ENCODE results near the gene P2RX6.

- no peak for TF ChIP-seq TAF1 (IDR thresholded peaks at IDR 0.05; ENCODE audit: borderline replicate concordance, low read depth, low read length)
- no peak for TF ChIP-seq CTCF (IDR thresholded peaks at IDR 0.05)
- TF ChIP-seq USF2 (IDR thresholded peaks at IDR 0.05; ENCODE audit: borderline replicate concordance, low read depth, low read length), result no peak
- TF ChIP-seq ELF1 (IDR thresholded peaks at IDR 0.05), result no peak
These were observed 41.9 kb upstream of the P2RX6 start for GRCh38 chr22:20972933-20973577.

All from SK-N-SH (cell line).